ENCODE results near the gene TMBIM4. TPM values are rescaled to one million over a fixed set of nuclear protein-coding genes. Genes with fewer than 3 reads are reported as not detected.

The TMBIM4 gene, protein sequence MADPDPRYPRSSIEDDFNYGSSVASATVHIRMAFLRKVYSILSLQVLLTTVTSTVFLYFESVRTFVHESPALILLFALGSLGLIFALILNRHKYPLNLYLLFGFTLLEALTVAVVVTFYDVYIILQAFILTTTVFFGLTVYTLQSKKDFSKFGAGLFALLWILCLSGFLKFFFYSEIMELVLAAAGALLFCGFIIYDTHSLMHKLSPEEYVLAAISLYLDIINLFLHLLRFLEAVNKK
- total RNA-seq (10 to 100 TPM; 58.6 to 63.1 TPM), polyA plus RNA-seq (100 to 1,000 TPM; 140 to 154 TPM)

DNA sequence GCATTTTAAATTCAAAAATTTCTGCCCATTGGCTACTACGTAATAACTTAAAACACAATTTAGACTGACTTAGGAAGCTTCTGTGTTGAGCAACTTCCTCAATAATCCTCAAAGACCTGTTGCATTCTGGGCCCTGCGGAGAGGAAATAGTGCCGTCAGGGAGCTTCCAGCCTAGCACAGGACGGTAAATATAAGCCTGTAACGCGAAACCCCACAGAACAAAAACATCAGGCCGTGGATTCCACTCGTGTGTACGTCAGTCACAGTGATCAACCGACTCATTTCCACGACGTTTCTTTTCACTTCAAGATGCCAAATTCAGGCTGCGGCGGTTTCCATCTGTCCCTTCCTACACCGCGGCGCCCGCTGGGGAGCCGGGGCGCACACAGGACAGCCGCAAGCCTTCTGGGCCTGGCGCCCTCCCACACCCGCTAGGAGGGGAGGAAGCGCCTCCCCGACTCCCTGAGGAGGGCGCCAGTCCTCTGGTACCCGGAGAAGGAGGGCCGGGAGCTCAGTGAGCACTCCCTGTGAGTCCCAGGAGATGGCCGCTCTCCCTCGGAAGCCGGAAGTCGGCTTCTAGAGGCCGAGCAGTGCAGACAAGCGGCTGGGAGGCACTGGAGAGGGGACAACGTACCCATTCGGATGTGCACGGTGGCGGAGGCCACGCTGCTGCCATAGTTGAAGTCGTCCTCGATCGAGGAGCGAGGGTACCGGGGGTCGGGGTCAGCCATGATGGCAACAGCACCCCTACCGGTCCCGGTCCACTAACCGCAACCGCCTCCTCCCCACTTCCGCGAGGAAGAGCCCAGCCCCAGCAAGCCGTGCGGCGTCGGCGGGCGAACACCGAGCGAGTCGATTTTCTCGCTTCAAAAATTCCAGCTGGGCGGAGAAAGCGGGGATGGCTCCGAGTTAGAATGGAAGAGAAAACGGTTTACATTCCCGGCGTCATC lies at the start of gene TMBIM4:
Gene TMBIM4 (minus strand): TSS at position 776 of the 950 bp plus-strand sequence. CDS start 45 bp downstream, at position 731.
- peak; percentile 83 for DNase-seq (ENCODE audit: low spot score)
- no peaks in the 10 kb centered on the region for H3K27me3 ChIP-seq (ENCODE audit: control insufficient read depth in 4 of 4, insufficient read depth in 4 of 4, low read length in 3 of 4)
- peak within 1 kb of the TSS; percentile 83 to 99 (median 91) for H3K4me3 ChIP-seq (ENCODE audit: low read depth in 1 of 3, low read length in 3 of 3)
- peak within 1 kb of the TSS; percentile 21 to 70 for H3K9ac ChIP-seq (ENCODE audit: low read depth in 1 of 2, low read length in 2 of 2)
- no peaks in the 10 kb centered on the region for H3K36me3 ChIP-seq (ENCODE audit: control insufficient read depth in 4 of 4, insufficient read depth in 3 of 4, low read depth in 1 of 4, low read length in 3 of 4)
- H3K27ac ChIP-seq (ENCODE audit: low read depth in 1 of 2, low read length in 2 of 2): peak within 1 kb of the TSS; percentile 97 to 99
- WGBS: under 1% methylated on average over 67 of the region's 67 CpGs
- no peak for TF ChIP-seq HNF4G (IDR thresholded peaks at IDR 0.05)
- TF ChIP-seq GABPA (IDR thresholded peaks at IDR 0.05 in 1 of 2, conservative IDR thresholded peaks at IDR 0.05 in 1 of 2): peak; percentile 42 to 79
- TF ChIP-seq RAD21 (IDR thresholded peaks at IDR 0.05): peak; percentile 4 to 27
- TF ChIP-seq SP1 (IDR thresholded peaks at IDR 0.05): peak; percentile 32
- peak; percentile 97 for TF ChIP-seq YY1 (IDR thresholded peaks at IDR 0.05)
- peak; percentile 31 to 46 for TF ChIP-seq RXRA (IDR thresholded peaks at IDR 0.05)
- TF ChIP-seq HNF4A (conservative IDR thresholded peaks at IDR 0.05): peak; percentile 14 to 17
- TF ChIP-seq NR2F2 (IDR thresholded peaks at IDR 0.05): peak; percentile 65
- TF ChIP-seq, protein P1, sequence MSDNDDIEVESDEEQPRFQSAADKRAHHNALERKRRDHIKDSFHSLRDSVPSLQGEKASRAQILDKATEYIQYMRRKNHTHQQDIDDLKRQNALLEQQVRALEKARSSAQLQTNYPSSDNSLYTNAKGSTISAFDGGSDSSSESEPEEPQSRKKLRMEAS (IDR thresholded peaks at IDR 0.05): peak; percentile 97
- TF ChIP-seq, protein P2, sequence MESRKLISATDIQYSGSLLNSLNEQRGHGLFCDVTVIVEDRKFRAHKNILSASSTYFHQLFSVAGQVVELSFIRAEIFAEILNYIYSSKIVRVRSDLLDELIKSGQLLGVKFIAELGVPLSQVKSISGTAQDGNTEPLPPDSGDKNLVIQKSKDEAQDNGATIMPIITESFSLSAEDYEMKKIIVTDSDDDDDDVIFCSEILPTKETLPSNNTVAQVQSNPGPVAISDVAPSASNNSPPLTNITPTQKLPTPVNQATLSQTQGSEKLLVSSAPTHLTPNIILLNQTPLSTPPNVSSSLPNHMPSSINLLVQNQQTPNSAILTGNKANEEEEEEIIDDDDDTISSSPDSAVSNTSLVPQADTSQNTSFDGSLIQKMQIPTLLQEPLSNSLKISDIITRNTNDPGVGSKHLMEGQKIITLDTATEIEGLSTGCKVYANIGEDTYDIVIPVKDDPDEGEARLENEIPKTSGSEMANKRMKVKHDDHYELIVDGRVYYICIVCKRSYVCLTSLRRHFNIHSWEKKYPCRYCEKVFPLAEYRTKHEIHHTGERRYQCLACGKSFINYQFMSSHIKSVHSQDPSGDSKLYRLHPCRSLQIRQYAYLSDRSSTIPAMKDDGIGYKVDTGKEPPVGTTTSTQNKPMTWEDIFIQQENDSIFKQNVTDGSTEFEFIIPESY (IDR thresholded peaks at IDR 0.05): peak; percentile 77
- TF ChIP-seq EGR1 (IDR thresholded peaks at IDR 0.05; ENCODE audit: low read depth in 2 of 2): peak; percentile 73 to 89
- TF ChIP-seq FOXA1 (IDR thresholded peaks at IDR 0.05): no peak
- peak; percentile 7 to 11 for TF ChIP-seq JUND (IDR thresholded peaks at IDR 0.05)
- TF ChIP-seq, protein P3, sequence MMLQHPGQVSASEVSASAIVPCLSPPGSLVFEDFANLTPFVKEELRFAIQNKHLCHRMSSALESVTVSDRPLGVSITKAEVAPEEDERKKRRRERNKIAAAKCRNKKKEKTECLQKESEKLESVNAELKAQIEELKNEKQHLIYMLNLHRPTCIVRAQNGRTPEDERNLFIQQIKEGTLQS (IDR thresholded peaks at IDR 0.05): no peak
- TF ChIP-seq FOXA2 (IDR thresholded peaks at IDR 0.05): no peak
- TF ChIP-seq TAF1 (conservative IDR thresholded peaks at IDR 0.05): peak; percentile 80
- TF ChIP-seq, protein P4, sequence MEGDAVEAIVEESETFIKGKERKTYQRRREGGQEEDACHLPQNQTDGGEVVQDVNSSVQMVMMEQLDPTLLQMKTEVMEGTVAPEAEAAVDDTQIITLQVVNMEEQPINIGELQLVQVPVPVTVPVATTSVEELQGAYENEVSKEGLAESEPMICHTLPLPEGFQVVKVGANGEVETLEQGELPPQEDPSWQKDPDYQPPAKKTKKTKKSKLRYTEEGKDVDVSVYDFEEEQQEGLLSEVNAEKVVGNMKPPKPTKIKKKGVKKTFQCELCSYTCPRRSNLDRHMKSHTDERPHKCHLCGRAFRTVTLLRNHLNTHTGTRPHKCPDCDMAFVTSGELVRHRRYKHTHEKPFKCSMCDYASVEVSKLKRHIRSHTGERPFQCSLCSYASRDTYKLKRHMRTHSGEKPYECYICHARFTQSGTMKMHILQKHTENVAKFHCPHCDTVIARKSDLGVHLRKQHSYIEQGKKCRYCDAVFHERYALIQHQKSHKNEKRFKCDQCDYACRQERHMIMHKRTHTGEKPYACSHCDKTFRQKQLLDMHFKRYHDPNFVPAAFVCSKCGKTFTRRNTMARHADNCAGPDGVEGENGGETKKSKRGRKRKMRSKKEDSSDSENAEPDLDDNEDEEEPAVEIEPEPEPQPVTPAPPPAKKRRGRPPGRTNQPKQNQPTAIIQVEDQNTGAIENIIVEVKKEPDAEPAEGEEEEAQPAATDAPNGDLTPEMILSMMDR (IDR thresholded peaks at IDR 0.05; ENCODE audit: low read depth, low read length, missing input control): peak; percentile 44
- TF ChIP-seq, protein P5, sequence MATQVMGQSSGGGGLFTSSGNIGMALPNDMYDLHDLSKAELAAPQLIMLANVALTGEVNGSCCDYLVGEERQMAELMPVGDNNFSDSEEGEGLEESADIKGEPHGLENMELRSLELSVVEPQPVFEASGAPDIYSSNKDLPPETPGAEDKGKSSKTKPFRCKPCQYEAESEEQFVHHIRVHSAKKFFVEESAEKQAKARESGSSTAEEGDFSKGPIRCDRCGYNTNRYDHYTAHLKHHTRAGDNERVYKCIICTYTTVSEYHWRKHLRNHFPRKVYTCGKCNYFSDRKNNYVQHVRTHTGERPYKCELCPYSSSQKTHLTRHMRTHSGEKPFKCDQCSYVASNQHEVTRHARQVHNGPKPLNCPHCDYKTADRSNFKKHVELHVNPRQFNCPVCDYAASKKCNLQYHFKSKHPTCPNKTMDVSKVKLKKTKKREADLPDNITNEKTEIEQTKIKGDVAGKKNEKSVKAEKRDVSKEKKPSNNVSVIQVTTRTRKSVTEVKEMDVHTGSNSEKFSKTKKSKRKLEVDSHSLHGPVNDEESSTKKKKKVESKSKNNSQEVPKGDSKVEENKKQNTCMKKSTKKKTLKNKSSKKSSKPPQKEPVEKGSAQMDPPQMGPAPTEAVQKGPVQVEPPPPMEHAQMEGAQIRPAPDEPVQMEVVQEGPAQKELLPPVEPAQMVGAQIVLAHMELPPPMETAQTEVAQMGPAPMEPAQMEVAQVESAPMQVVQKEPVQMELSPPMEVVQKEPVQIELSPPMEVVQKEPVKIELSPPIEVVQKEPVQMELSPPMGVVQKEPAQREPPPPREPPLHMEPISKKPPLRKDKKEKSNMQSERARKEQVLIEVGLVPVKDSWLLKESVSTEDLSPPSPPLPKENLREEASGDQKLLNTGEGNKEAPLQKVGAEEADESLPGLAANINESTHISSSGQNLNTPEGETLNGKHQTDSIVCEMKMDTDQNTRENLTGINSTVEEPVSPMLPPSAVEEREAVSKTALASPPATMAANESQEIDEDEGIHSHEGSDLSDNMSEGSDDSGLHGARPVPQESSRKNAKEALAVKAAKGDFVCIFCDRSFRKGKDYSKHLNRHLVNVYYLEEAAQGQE (IDR thresholded peaks at IDR 0.05): peak; percentile 39
- H3K9me3 ChIP-seq (ENCODE audit: control insufficient read depth in 4 of 4, low read length in 3 of 4): peaks cover 0 to 3% (median 0%) of the 10 kb centered on the region in 4 donors
- H3K4me1 ChIP-seq (ENCODE audit: control insufficient read depth in 4 of 4, insufficient read depth in 4 of 4, low read length in 3 of 4): peaks cover 2 to 12% (median 7%) of the 10 kb centered on the region in 4 donors
